GM13976 (cell line): ENCODE results near the gene LRMDA.

Experiments used
- DNase-seq: peaks from one replicate; pipeline ENCODE4 v3.0.0; 2012; ENCODE audit warnings: low spot score
- CTCF ChIP-seq: IDR thresholded peaks from 2 replicates; pipeline ENCODE4 v1.5.1; 2012; ENCODE audit warnings: borderline replicate concordance, mild to moderate bottlenecking; ENCODE audit not compliant: insufficient read depth; ENCODE audit errors: extremely low read depth, missing control alignments, control extremely low read depth
- in situ Hi-C: fragments of 300-500 bp; cut with MboI; formaldehyde crosslinking; loops from one replicate; pipeline ENCODE4 v1.12.0; 2022; ENCODE audit warnings: low sequenced_read_pairs, mixed read lengths, inconsistent platforms; ENCODE audit not compliant: unreplicated experiment

Gene LRMDA

DNA sequence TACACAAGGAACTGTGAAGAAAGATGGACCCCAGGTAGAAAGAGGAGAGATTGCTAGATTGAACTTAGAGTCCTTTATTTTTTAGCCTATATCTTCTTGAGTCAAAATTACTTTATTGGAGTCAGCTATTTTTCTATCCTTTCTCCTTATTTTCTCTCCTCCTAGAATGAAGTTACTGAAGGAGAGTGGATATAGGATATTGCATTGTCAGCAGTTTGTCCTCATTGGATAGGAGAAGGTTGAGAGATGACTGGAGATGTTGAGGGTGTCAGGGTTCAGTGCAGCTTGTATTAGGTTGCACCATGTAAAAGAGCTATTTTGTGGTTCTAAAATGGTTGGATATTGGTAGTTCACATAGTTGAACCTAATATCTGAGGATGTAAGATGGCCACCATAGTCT, 5.5 kb downstream of the LRMDA start:
- in situ Hi-C loops, result no loop called here
- DNase-seq, result no peak
- no peak for TF ChIP-seq CTCF

- in situ Hi-C loops, result no loop called here
- DNase-seq, result no peak
- TF ChIP-seq CTCF, result no peak
Measured at GRCh38 chr10:75437693-75438092, 6.3 kb downstream of the LRMDA start.

GRCh38 chr10:75438275-75438674, 6.9 kb downstream of the LRMDA start:
- no peak for TF ChIP-seq CTCF
- in situ Hi-C loops, result no loop called here
- DNase-seq, result no peak

DNA sequence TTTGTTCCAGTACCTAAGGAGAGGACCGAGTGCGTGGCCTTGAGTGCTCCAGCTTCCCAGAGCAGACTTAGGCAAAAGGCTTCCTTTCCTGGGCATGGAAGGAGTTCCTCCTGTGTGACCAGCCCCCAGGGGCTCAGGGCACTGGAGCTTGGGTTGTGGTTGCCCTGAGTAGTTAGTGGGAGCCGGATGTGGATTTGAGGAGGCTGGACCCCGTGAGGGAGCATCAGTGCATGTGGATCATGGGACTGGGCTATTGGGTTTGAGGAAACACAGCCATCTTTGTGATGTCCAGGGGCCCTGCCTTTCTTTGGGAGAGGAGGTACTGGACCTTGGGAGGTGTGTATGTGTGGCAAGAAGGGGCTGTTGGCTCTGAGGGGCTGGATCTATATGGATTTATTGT, 8.4 kb downstream of the LRMDA start:
- in situ Hi-C loops, result no loop called here
- TF ChIP-seq CTCF, result no peak
- DNase-seq, result no peak

GRCh38 chr10:75440271-75440793, 8.9 kb downstream of the LRMDA start:
- TF ChIP-seq CTCF, result no peak
- no peak for DNase-seq
- in situ Hi-C loops, result no loop called here

DNA sequence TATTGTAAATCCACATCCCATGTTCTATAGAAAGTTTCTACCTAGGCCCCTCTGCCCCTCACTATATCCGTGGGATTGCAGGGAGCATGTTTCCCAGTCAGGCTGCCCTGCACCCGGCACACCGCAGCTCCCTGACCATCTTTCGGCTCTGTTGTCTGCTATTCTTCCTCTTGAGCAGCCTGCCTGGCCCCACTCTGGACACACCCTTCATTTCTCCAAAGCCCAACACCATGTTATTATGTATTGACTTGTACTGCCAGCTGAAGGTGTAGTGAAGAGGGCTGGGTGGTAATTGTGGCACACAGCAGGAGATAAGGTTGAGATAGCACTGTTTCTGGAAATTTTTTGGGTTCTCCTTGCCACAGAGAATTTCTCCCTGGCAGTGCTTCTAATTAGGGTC, 9.8 kb downstream of the LRMDA start:
- in situ Hi-C loops, result no loop called here
- no peak for DNase-seq
- no peak for TF ChIP-seq CTCF

- TF ChIP-seq CTCF, result no peak
- in situ Hi-C loops, result no loop called here
- DNase-seq, result no peak
Measured at GRCh38 chr10:75441682-75442081, 10.3 kb downstream of the LRMDA start.
